Neural cell (in vitro differentiated cells): ENCODE results near the gene OR5L2.
"Not testable (repeated sequence)": the region's sequence is repeated elsewhere in the genome, so short reads cannot be mapped to it uniquely, and the experiment has no call there.

ENCODE experiments used
- EP300 ChIP-seq: fragments of 450-650 bp; conservative IDR thresholded peaks from 2 replicates; pipeline ENCODE4 v1.6.1; 2014; ENCODE audit warnings: antibody characterized with exemption, mild to moderate bottlenecking, moderate library complexity; ENCODE audit not compliant: poor library complexity, severe bottlenecking
- EZH2 ChIP-seq: fragments of 200-600, 300-800 bp; shearing (Covaris generic), sonication (generic); IDR thresholded peaks from 2 replicates; pipeline ENCODE4 v1.6.1; 2014; ENCODE audit warnings: antibody characterized with exemption, low read length, borderline replicate concordance, mild to moderate bottlenecking; ENCODE audit not compliant: insufficient read depth, poor library complexity, severe bottlenecking
- MXI1 ChIP-seq: fragments of 450-650 bp; conservative IDR thresholded peaks from 2 replicates; pipeline ENCODE4 v1.6.1; 2014; ENCODE audit warnings: antibody characterized with exemption, mild to moderate bottlenecking; ENCODE audit not compliant: poor library complexity, severe bottlenecking
- POLR2AphosphoS5 ChIP-seq: IDR thresholded peaks from 2 replicates; pipeline ENCODE4 v1.6.1; 2012
- RAD21 ChIP-seq: fragments of 450-650 bp; conservative IDR thresholded peaks from 2 replicates; pipeline ENCODE4 v1.6.1; 2014; ENCODE audit warnings: antibody characterized with exemption, mild to moderate bottlenecking, moderate library complexity
- TAF1 ChIP-seq: IDR thresholded peaks from 2 replicates; pipeline ENCODE4 v1.6.1; 2012; ENCODE audit warnings: low read depth
- TF ChIP-seq, protein P1 (sequence below): fragments of 450-650 bp; IDR thresholded peaks from 2 replicates; pipeline ENCODE4 v1.5.1; 2014; ENCODE audit warnings: antibody characterized with exemption, mild to moderate bottlenecking, moderate library complexity; ENCODE audit not compliant: poor library complexity, severe bottlenecking

DNA sequence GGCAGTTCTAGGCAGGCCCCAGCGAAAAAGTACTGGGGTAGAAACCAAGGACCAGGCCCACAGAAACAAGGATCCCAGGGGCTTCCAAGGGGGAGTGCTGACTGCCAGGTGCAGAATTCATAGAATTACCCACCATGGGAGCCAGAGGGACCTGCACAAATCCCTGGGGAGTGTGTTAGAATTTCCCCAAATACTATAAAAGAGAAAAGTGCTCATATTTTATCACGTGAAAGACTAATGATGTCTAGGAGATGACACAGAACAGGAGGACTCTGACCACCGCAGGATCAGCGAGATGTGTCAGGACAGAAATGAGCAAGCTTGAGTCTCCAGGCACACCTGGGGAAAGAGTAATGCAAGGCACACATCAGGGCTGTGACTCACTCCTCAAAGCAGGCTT is 40.3 kb downstream of the OR5L2 start:
- TF ChIP-seq, protein P1, sequence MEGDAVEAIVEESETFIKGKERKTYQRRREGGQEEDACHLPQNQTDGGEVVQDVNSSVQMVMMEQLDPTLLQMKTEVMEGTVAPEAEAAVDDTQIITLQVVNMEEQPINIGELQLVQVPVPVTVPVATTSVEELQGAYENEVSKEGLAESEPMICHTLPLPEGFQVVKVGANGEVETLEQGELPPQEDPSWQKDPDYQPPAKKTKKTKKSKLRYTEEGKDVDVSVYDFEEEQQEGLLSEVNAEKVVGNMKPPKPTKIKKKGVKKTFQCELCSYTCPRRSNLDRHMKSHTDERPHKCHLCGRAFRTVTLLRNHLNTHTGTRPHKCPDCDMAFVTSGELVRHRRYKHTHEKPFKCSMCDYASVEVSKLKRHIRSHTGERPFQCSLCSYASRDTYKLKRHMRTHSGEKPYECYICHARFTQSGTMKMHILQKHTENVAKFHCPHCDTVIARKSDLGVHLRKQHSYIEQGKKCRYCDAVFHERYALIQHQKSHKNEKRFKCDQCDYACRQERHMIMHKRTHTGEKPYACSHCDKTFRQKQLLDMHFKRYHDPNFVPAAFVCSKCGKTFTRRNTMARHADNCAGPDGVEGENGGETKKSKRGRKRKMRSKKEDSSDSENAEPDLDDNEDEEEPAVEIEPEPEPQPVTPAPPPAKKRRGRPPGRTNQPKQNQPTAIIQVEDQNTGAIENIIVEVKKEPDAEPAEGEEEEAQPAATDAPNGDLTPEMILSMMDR: not testable (repeated sequence)
- not testable (repeated sequence) for TF ChIP-seq EP300, EZH2, TAF1, RAD21, POLR2AphosphoS5, MXI1
